Measurements from ENCODE around the gene AP4E1.

GRCh38 chr15:50973605-50974004 is 65.1 kb downstream of the AP4E1 start:
- no peak for TF ChIP-seq CTCF (conservative IDR thresholded peaks at IDR 0.05; ENCODE audit: low read length)
- no peak for TF ChIP-seq EZH2phosphoT487 (IDR thresholded peaks at IDR 0.05; ENCODE audit: borderline replicate concordance)
